ENCODE results near the gene CELF4.

DNA sequence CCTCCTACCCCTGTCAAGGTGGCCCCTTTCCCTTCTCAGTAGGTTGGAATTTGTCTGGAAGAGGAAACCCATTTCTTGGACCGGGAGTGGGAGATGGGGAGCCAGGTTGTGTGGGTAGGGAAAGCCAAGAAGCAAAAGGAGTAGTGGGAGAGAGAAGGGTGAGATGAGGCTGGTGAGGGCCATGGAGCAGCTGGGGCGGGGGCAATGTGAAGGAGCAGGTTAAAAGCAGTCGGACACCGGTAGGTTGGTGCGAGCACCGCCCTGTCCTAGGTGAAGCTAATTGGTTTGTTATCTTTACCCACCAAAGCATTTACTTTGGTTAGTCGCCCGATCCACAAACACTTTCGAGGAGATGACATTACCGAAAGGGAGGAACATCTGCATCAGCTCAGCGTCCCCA lies 306.8 kb downstream of the CELF4 start:
- TF ChIP-seq, protein P1, sequence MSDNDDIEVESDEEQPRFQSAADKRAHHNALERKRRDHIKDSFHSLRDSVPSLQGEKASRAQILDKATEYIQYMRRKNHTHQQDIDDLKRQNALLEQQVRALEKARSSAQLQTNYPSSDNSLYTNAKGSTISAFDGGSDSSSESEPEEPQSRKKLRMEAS (IDR thresholded peaks at IDR 0.05), result no peak
- TF ChIP-seq NFIC (IDR thresholded peaks at IDR 0.05) (no peak), EGR1 (IDR thresholded peaks at IDR 0.05) (no peak), TAF1 (IDR thresholded peaks at IDR 0.05; ENCODE audit: low read depth) (no peak), TEAD4 (IDR thresholded peaks at IDR 0.05) (no peak), EP300 (IDR thresholded peaks at IDR 0.05; ENCODE audit: borderline replicate concordance) (no peak), YY1 (IDR thresholded peaks at IDR 0.05; ENCODE audit: low read depth) (no peak), CEBPB (IDR thresholded peaks at IDR 0.05) (no peak), CREB1 (IDR thresholded peaks at IDR 0.05; ENCODE audit: low read depth) (no peak), ZBTB7A (IDR thresholded peaks at IDR 0.05; ENCODE audit: low read depth) (no peak), TCF12 (IDR thresholded peaks at IDR 0.05; ENCODE audit: low read depth) (no peak)
- TF ChIP-seq, protein P2, sequence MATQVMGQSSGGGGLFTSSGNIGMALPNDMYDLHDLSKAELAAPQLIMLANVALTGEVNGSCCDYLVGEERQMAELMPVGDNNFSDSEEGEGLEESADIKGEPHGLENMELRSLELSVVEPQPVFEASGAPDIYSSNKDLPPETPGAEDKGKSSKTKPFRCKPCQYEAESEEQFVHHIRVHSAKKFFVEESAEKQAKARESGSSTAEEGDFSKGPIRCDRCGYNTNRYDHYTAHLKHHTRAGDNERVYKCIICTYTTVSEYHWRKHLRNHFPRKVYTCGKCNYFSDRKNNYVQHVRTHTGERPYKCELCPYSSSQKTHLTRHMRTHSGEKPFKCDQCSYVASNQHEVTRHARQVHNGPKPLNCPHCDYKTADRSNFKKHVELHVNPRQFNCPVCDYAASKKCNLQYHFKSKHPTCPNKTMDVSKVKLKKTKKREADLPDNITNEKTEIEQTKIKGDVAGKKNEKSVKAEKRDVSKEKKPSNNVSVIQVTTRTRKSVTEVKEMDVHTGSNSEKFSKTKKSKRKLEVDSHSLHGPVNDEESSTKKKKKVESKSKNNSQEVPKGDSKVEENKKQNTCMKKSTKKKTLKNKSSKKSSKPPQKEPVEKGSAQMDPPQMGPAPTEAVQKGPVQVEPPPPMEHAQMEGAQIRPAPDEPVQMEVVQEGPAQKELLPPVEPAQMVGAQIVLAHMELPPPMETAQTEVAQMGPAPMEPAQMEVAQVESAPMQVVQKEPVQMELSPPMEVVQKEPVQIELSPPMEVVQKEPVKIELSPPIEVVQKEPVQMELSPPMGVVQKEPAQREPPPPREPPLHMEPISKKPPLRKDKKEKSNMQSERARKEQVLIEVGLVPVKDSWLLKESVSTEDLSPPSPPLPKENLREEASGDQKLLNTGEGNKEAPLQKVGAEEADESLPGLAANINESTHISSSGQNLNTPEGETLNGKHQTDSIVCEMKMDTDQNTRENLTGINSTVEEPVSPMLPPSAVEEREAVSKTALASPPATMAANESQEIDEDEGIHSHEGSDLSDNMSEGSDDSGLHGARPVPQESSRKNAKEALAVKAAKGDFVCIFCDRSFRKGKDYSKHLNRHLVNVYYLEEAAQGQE (IDR thresholded peaks at IDR 0.05; ENCODE audit: low read depth), result no peak
- TF ChIP-seq, protein P3, sequence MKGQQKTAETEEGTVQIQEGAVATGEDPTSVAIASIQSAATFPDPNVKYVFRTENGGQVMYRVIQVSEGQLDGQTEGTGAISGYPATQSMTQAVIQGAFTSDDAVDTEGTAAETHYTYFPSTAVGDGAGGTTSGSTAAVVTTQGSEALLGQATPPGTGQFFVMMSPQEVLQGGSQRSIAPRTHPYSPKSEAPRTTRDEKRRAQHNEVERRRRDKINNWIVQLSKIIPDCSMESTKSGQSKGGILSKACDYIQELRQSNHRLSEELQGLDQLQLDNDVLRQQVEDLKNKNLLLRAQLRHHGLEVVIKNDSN (IDR thresholded peaks at IDR 0.05), result no peak

Measured in Ishikawa (cell line).